Measurements from ENCODE around the gene ELMO3. TPM values are rescaled to one million over a fixed set of nuclear protein-coding genes. Genes with fewer than 3 reads are reported as not detected.
A peak's percentile ranks its signal among the peaks of the same experiment; 100 is the strongest.

ELMO3 gene
- total and polyA plus RNA-seq, 3 experiments from 2014 or later = 5.0 to 5.3 TPM; not detected in 1

- Histone ChIP-seq H3K27me3 (ENCODE audit: insufficient read depth, low read length, poor library complexity, severe bottlenecking) (no peaks in the 10 kb centered on the region), H3K9me3 (ENCODE audit: low read length) (no peaks in the 10 kb centered on the region), H3K36me3 (ENCODE audit: insufficient read depth, low read length) (peaks cover 15% of the 10 kb centered on the region), H3K4me3 (ENCODE audit: low read length) (no peak overlapping the region), H3K27ac (ENCODE audit: low read depth, low read length) (peak overlapping the region; percentile 51), H3K4me1 (ENCODE audit: insufficient read depth, low read length) (peaks cover 22% of the 10 kb centered on the region)
- CTCF ChIA-PET = no interaction called here
- Mint-ChIP-seq H3K27me3 (peaks cover 0 to 2% of the 10 kb centered on the region in 2 donors), H3K9me3 (no peaks in the 10 kb centered on the region), H3K27ac (peak overlapping the region in 3 of 8 donors; percentile 37 to 76 (median 74)), H3K4me1 (peaks cover 24 to 33% (median 29%) of the 10 kb centered on the region in 3 donors), H3K36me3 (peaks cover 0 to 43% (median 7%) of the 10 kb centered on the region in 3 donors), H3K4me3 (no peak overlapping the region)
- DNase-seq = no peak
- POLR2A ChIA-PET = no interaction called here
Measured at GRCh38 chr16:67240506-67240905, 41.6 kb downstream of the ELMO3 start.

DNA sequence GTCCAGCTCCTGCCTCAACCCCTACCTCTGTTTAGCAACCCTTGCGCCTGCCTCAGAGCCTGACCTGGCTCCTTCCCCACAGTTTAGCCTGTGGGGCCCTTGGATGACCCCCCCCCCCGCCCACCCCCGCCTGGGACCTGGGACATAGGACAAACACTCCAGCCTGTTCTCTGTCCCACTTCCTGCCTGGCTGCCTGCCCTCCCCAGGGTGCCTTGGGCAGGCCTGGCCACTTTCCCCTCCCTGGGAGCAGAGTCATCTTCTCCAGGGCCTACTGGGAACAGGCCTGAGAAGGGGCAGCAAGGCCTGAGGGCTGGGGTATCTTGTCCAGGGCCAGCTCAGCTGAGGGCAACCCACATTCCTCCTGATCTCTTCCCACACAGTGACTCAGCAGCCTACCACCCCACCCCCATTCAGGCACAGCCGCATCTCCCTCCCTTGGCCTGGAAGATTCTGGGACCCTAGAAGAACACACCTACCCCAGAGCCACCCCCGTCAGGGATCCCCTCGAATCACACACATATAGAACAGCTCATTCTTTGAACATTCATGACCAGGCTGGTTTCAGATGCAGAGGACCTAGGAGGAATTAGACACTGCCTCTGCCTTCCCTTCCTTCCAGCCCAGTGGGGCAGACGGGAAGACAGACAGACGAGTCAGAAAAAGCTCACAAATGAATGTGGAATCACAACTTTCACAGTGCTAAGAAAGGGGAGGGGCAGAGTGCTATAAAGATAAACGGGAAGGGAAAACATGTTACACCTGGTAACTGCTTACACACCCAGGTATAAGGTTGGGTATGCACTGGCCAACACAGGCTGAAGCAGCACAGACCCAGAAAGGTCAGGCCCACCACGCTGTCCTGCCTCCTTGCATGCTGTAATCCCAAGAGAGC lies 42.3 kb downstream of the ELMO3 start:
- Histone ChIP-seq H3K27ac (ENCODE audit: low read depth, low read length) (peak overlapping the region; percentile 51), H3K9me3 (ENCODE audit: low read length) (no peaks in the 10 kb centered on the region), H3K27me3 (ENCODE audit: insufficient read depth, low read length, poor library complexity, severe bottlenecking) (no peaks in the 10 kb centered on the region), H3K4me1 (ENCODE audit: insufficient read depth, low read length) (peaks cover 28% of the 10 kb centered on the region), H3K4me3 (ENCODE audit: low read length) (no peak overlapping the region), H3K36me3 (ENCODE audit: insufficient read depth, low read length) (peaks cover 7% of the 10 kb centered on the region)
- ChIA-PET POLR2A (no interaction called here), CTCF (no interaction called here)
- H3K9me3 Mint-ChIP-seq = no peaks in the 10 kb centered on the region
- no peak overlapping the region for H3K4me3 Mint-ChIP-seq
- peak overlapping the region in 6 of 8 donors; percentile 26 to 78 (median 75) for H3K27ac Mint-ChIP-seq
- DNase-seq = no peak
- H3K36me3 Mint-ChIP-seq = peaks cover 0 to 36% (median 4%) of the 10 kb centered on the region in 3 donors
- H3K4me1 Mint-ChIP-seq = peaks cover 21 to 34% (median 27%) of the 10 kb centered on the region in 3 donors
- H3K27me3 Mint-ChIP-seq = no peaks in the 10 kb centered on the region

DNA sequence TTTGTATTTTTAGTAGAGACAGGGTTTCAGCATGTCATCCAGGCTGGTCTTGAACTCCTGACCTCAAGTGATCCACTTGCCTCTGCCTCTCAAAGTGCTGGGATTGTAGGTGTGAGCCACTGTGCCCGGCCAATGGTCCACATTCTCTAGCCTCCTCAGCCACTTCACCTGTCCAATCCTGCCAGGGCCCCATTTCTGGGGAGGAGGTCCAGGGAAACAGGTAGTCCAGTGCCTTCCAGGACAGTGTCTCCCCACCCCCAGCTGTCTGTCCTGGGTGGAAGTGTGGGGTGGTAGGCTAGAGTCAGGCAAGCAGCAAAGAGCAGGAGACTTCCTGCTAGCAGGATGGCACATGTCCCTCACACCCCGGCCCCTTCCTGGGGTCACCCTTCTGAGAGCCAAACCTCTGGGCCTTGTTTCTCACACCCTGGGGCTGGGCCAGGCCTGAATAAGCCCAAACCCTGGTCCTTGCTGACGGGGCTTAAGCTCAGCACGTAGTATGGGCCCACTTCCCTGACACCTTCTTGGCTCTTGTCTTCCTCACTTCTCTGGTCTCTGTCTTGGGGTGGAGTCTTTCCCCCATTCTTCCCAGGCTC lies 43.3 kb downstream of the ELMO3 start:
- Histone ChIP-seq H3K4me3 (ENCODE audit: low read length) (no peak overlapping the region), H3K36me3 (ENCODE audit: insufficient read depth, low read length) (peaks cover 3% of the 10 kb centered on the region), H3K9me3 (ENCODE audit: low read length) (no peaks in the 10 kb centered on the region), H3K27me3 (ENCODE audit: insufficient read depth, low read length, poor library complexity, severe bottlenecking) (no peaks in the 10 kb centered on the region), H3K4me1 (ENCODE audit: insufficient read depth, low read length) (peaks cover 28% of the 10 kb centered on the region), H3K27ac (ENCODE audit: low read depth, low read length) (no peak overlapping the region)
- H3K4me1 Mint-ChIP-seq = peaks cover 19 to 37% (median 25%) of the 10 kb centered on the region in 3 donors
- ChIA-PET CTCF (no interaction called here), POLR2A (no interaction called here)
- no peaks in the 10 kb centered on the region for H3K27me3 Mint-ChIP-seq
- peaks cover 0 to 30% (median 4%) of the 10 kb centered on the region in 3 donors for H3K36me3 Mint-ChIP-seq
- DNase-seq = no peak
- peak overlapping the region in 7 of 8 donors; percentile 34 to 96 (median 85) for H3K27ac Mint-ChIP-seq
- no peaks in the 10 kb centered on the region for H3K9me3 Mint-ChIP-seq
- no peak overlapping the region for H3K4me3 Mint-ChIP-seq

GRCh38 chr16:67243481-67243880 lies 44.5 kb downstream of the ELMO3 start:
- ChIA-PET POLR2A (interaction anchor here (0.6 to 2.2 kb wide), 2 partner anchors 16 to 24 kb away, joined by 4 to 15 read pairs; partner anchors contain the start of gene TMEM208), CTCF (interaction anchor here (1.4 kb wide), 1 partner anchor 8 kb away, joined by 3 read pairs; no protein-coding TSS in a partner anchor)
- H3K36me3 ChIP-seq (ENCODE audit: insufficient read depth, low read length) = no peaks in the 10 kb centered on the region
- peak overlapping the region; percentile 72 for H3K27ac ChIP-seq (ENCODE audit: low read depth, low read length)
- H3K4me3 Mint-ChIP-seq = peak overlapping the region in 1 of 7 donors; percentile 27
- H3K27me3 Mint-ChIP-seq = no peaks in the 10 kb centered on the region
- no peaks in the 10 kb centered on the region for H3K9me3 ChIP-seq (ENCODE audit: low read length)
- H3K4me1 Mint-ChIP-seq = peaks cover 28 to 48% (median 37%) of the 10 kb centered on the region in 3 donors
- H3K4me1 ChIP-seq (ENCODE audit: insufficient read depth, low read length) = peaks cover 36% of the 10 kb centered on the region
- DNase-seq = peak in 1 of 5 donors; percentile 16
- peaks cover 0 to 20% (median 2%) of the 10 kb centered on the region in 3 donors for H3K36me3 Mint-ChIP-seq
- no peaks in the 10 kb centered on the region for H3K9me3 Mint-ChIP-seq
- peak overlapping the region; percentile 74 to 98 (median 95) for H3K27ac Mint-ChIP-seq
- no peaks in the 10 kb centered on the region for H3K27me3 ChIP-seq (ENCODE audit: insufficient read depth, low read length, poor library complexity, severe bottlenecking)
- no peak overlapping the region for H3K4me3 ChIP-seq (ENCODE audit: low read length)

- DNase-seq = peak; percentile 61 to 89 (median 67)
- H3K27me3 ChIP-seq (ENCODE audit: insufficient read depth, low read length, poor library complexity, severe bottlenecking) = no peaks in the 10 kb centered on the region
- peaks cover 43% of the 10 kb centered on the region for H3K4me1 ChIP-seq (ENCODE audit: insufficient read depth, low read length)
- no peaks in the 10 kb centered on the region for H3K9me3 ChIP-seq (ENCODE audit: low read length)
- no peaks in the 10 kb centered on the region for H3K36me3 ChIP-seq (ENCODE audit: insufficient read depth, low read length)
- CTCF ChIA-PET = interaction anchor here (0.6 to 1.7 kb wide), 7 partner anchors 9 to 237 kb away, joined by 3 to 12 read pairs (median 3); partner anchors contain the start of genes ATP6V0D1 and TMEM208
- H3K4me3 ChIP-seq (ENCODE audit: low read length) = peak overlapping the region; percentile 1
- POLR2A ChIA-PET = interaction anchor here (0.6 to 2.2 kb wide), 5 partner anchors 18 to 86 kb away, joined by 3 to 15 read pairs (median 4); partner anchors contain the start of genes E2F4 and TMEM208
- H3K4me1 Mint-ChIP-seq = peaks cover 32 to 57% (median 44%) of the 10 kb centered on the region in 3 donors
- peak overlapping the region; percentile 90 to 98 (median 95) for H3K27ac Mint-ChIP-seq
- peak overlapping the region; percentile 72 for H3K27ac ChIP-seq (ENCODE audit: low read depth, low read length)
- no peaks in the 10 kb centered on the region for H3K27me3 Mint-ChIP-seq
- H3K4me3 Mint-ChIP-seq = peak overlapping the region; percentile 72 to 92 (median 80)
- peaks cover 0 to 10% (median 2%) of the 10 kb centered on the region in 3 donors for H3K36me3 Mint-ChIP-seq
- no peaks in the 10 kb centered on the region for H3K9me3 Mint-ChIP-seq
Measured at GRCh38 chr16:67244387-67245185, 45.7 kb downstream of the ELMO3 start.

DNA sequence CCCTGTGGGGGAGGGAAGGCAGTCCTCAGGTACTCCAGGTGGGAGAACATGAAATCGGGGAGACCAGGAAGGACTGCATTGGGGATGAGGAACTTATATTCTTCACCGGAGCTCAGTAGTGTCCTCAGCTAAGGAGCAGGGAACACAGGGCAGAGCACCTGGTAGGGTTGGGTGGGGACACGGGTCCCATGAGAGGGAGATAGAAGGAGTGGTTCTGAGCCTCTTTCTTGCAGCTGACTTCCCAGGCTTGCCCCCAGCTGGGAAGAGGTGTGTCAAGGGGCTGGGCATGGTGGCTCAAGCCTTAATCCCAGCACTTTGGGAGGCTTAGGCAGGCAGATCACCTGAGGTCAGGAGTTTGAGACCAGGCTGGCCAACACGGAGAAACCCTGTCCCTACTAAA lies 46.3 kb downstream of the ELMO3 start:
- peak in 1 of 5 donors; percentile 44 for DNase-seq
- POLR2A ChIA-PET = interaction anchor here (1.6 to 2.2 kb wide), 2 partner anchors 18 to 53 kb away, joined by 4 to 15 read pairs; partner anchors contain the start of genes E2F4 and TMEM208
- H3K4me3 Mint-ChIP-seq = peak overlapping the region; percentile 72 to 92 (median 80)
- H3K4me1 ChIP-seq (ENCODE audit: insufficient read depth, low read length) = peaks cover 48% of the 10 kb centered on the region
- no peaks in the 10 kb centered on the region for H3K27me3 Mint-ChIP-seq
- no peaks in the 10 kb centered on the region for H3K9me3 Mint-ChIP-seq
- peak overlapping the region; percentile 90 to 98 (median 95) for H3K27ac Mint-ChIP-seq
- CTCF ChIA-PET = interaction anchor here (1.1 to 1.7 kb wide), 2 partner anchors 18 to 231 kb away, joined by 4 to 12 read pairs; partner anchors contain the start of gene TMEM208
- peak overlapping the region; percentile 72 for H3K27ac ChIP-seq (ENCODE audit: low read depth, low read length)
- H3K36me3 Mint-ChIP-seq = peaks cover 0 to 6% (median 0%) of the 10 kb centered on the region in 3 donors
- no peaks in the 10 kb centered on the region for H3K27me3 ChIP-seq (ENCODE audit: insufficient read depth, low read length, poor library complexity, severe bottlenecking)
- no peaks in the 10 kb centered on the region for H3K9me3 ChIP-seq (ENCODE audit: low read length)
- peak overlapping the region; percentile 1 for H3K4me3 ChIP-seq (ENCODE audit: low read length)
- H3K4me1 Mint-ChIP-seq = peaks cover 34 to 62% (median 50%) of the 10 kb centered on the region in 3 donors
- no peaks in the 10 kb centered on the region for H3K36me3 ChIP-seq (ENCODE audit: insufficient read depth, low read length)

DNA sequence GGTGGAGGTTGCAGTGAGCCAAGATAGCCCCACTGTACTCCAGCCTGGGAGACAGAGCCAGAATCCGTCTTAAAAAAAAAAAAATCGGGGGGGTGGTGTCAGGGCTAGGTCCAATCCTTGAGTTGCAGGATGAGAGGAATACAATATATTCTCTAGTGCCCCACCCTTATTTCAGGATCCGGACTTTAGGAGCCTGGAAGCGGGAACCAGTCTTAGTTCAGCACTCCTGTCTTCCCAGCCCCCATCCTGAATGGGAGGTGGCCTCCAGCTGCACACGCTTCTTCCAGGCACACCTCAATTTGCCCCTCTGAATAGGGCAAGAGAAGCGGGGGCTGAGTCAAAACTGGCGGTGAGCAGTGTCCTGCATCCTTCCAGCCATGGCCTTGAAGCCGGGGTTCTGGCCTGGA lies 46.7 kb downstream of the ELMO3 start:
- DNase-seq = no peak
- Mint-ChIP-seq H3K4me3 (peak overlapping the region; percentile 72 to 97 (median 81)), H3K36me3 (peaks cover 0 to 6% (median 0%) of the 10 kb centered on the region in 3 donors), H3K27me3 (no peaks in the 10 kb centered on the region), H3K9me3 (no peaks in the 10 kb centered on the region), H3K4me1 (peaks cover 34 to 62% (median 52%) of the 10 kb centered on the region in 3 donors), H3K27ac (peak overlapping the region; percentile 90 to 98 (median 95))
- Histone ChIP-seq H3K36me3 (ENCODE audit: insufficient read depth, low read length) (no peaks in the 10 kb centered on the region), H3K4me3 (ENCODE audit: low read length) (peak overlapping the region; percentile 73), H3K27me3 (ENCODE audit: insufficient read depth, low read length, poor library complexity, severe bottlenecking) (no peaks in the 10 kb centered on the region), H3K27ac (ENCODE audit: low read depth, low read length) (peak overlapping the region; percentile 72), H3K4me1 (ENCODE audit: insufficient read depth, low read length) (peaks cover 48% of the 10 kb centered on the region), H3K9me3 (ENCODE audit: low read length) (no peaks in the 10 kb centered on the region)
- ChIA-PET CTCF (interaction anchor here (1.1 to 1.7 kb wide), 5 partner anchors 14 to 232 kb away, joined by 3 to 12 read pairs (median 4); partner anchors contain the start of gene TMEM208), POLR2A (interaction anchor here (0.7 to 2.2 kb wide), 2 partner anchors 19 to 51 kb away, joined by 3 to 15 read pairs; partner anchors contain the start of gene TMEM208)

All from CD8-positive, alpha-beta memory T cell (primary cell).